OCI-LY7 (cell line): Measurements from ENCODE around the gene SH3BP5L.

Experiments
- EZH2phosphoT487 ChIP-seq: fragments of 200-600 bp; sonication (generic); IDR thresholded peaks from 2 replicates; pipeline ENCODE4 v1.6.1; 2018; ENCODE audit warnings: low read depth, borderline replicate concordance, mild to moderate bottlenecking, mixed run types, antibody characterized with exemption, low read length, moderate library complexity, mixed read lengths
- TF ChIP-seq, protein P1 (sequence below): fragments of 200-600 bp; sonication (generic); conservative IDR thresholded peaks from 2 replicates; pipeline ENCODE4 v1.5.1; 2014; ENCODE audit warnings: mild to moderate bottlenecking, antibody characterized with exemption, low read length, moderate library complexity, mixed read lengths

DNA sequence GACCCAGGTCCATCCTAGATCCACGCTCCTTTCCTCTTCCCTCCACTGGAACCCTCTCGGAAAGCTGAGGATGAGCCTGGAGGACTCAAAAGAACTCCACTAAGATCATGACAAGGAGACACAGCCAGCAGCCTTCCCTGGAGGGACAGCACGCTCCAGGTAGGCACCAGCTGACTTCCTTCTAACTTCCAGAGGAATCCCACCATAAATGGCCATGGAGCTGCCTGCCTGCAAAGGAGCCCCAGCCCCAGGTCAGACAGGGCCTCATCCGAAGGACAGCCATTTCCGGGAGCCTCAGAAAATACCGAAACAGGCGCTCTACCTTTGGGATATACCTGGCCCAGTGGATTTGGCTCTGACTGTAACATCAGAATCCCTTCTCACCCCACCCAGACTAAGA lies 4.1 kb downstream of the SH3BP5L start:
- TF ChIP-seq, protein P1, sequence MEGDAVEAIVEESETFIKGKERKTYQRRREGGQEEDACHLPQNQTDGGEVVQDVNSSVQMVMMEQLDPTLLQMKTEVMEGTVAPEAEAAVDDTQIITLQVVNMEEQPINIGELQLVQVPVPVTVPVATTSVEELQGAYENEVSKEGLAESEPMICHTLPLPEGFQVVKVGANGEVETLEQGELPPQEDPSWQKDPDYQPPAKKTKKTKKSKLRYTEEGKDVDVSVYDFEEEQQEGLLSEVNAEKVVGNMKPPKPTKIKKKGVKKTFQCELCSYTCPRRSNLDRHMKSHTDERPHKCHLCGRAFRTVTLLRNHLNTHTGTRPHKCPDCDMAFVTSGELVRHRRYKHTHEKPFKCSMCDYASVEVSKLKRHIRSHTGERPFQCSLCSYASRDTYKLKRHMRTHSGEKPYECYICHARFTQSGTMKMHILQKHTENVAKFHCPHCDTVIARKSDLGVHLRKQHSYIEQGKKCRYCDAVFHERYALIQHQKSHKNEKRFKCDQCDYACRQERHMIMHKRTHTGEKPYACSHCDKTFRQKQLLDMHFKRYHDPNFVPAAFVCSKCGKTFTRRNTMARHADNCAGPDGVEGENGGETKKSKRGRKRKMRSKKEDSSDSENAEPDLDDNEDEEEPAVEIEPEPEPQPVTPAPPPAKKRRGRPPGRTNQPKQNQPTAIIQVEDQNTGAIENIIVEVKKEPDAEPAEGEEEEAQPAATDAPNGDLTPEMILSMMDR = no peak
- TF ChIP-seq EZH2phosphoT487 = no peak
